RCC 7860 (cell line): ENCODE measurements around the gene MBNL1.

ENCODE experiments used
- DNase-seq: peaks from one replicate; pipeline ENCODE4 v3.0.0-alpha.2; 2015; ENCODE audit warnings: low spot score
- FAIRE-seq: peaks from 2 replicates; lab custom pipeline; 2012; peaks lifted over from hg19 to GRCh38; lab: Jason Lieb, UNC

MBNL1 gene

DNA sequence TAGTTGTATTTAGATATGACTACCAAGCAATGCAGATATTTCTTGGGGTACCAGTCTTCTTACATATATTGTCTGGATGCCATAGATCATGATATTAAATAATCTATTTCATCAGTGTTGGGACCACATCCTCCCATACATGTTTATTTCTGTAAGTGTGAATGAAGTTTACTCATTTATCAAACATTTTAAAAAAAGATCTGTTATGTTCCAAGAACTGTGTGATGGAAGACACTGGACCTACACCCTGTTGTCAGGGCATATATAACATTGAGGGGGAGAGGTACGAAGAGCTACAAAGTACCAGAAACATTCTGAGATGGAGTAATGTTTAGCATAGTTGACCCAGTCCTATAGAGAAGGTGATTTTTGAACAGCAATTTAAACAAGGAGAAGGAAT is 26.6 kb downstream of the MBNL1 start:
- FAIRE-seq = no peak
- no peak for DNase-seq

DNA sequence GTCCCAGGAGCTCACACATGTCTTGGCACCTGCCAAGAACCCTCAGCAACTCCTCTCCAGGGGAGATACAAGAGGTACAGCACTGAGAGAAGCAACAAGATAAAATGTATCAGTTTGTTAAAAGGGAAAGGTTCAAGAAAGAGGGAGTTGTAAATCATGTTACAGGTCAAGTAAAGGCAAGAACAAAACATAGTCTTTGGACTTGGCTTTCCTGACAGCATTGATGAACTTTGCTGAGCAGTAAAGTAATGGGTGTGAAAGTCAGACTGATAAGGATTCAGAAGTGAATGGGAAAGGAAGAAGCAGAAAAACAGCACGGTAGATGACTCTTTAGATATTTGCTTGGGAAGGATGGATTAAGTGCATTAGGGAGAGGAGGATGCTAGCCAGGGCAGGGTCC is 27.1 kb downstream of the MBNL1 start:
- FAIRE-seq = no peak
- no peak for DNase-seq

DNA sequence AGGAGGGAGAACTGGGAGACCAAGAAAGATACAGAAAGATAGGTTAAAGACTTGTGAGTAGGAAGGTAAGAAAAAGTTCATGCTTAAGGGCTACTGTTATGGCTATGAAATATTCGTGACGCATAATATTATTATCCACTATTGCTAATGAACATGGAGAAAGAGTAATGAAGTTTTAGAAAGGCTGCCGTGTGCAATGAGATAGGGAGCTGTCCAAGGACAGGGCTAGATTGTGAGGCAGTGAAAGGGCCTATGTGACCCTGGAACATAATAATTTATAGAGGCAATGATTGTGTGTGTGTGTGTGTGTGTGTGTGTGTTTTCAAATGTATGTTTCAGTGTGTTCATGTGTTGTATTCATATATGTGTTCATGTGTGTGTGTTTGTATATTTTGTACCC is 27.7 kb downstream of the MBNL1 start:
- DNase-seq (no peak), FAIRE-seq (no peak)

GRCh38 chr3:152296971-152297370 is 28.2 kb downstream of the MBNL1 start:
- FAIRE-seq (no peak), DNase-seq (no peak)

GRCh38 chr3:152298393-152299248 is 29.9 kb downstream of the MBNL1 start:
- DNase-seq = peak; percentile 80
- peak; percentile 79 for FAIRE-seq

- DNase-seq (no peak), FAIRE-seq (no peak)
These were observed 30.7 kb downstream of the MBNL1 start for GRCh38 chr3:152299249-152299976.

DNA sequence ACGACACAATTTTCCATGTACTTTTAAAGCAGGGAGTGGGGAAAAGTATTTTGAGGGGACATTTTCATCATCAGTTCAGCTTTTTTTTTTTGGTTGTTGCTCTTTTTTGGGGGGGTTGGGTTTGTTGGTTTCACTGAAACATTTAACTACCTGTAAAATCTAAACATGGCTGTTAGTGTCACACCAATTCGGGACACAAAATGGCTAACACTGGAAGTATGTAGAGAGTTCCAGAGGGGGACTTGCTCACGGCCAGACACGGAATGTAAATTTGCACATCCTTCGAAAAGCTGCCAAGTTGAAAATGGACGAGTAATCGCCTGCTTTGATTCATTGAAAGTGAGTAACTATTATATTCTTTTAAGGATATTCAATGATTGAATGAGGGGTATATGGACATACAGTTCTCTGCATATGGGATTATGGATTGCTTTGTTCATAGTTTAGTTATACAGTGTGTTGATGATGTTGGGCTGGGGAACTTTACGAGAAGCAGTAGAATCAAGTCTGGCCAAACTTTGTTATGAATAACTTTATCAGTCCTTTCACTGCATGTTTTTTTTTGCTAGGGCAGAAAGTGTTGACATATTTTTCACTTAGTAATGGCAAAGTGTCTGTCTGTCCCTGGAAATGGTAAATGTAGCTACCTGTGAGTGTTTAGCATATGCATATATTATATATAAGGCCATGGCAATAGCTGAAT is 31.5 kb downstream of the MBNL1 start:
- FAIRE-seq (no peak), DNase-seq (no peak)

DNA sequence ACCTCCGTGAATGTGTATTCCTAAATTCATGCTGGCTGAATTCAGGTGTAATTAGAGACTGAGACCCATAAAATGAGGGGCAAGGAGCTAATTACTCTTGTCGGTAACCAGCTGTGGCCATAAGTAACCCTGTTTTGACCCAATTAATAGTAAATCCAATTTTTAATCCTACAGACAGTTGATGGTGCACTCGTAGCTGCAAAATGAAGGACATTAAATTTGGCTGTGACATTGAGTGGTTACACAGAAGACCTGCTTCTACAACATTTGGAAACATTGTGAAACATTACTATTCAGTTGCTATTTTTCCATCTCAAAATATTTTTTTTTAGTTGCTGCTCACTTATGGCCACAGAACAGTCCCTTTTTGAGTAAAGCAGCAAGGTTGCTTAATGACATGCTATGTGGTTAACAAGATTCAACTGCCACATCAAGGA is 33.0 kb downstream of the MBNL1 start:
- no peak for FAIRE-seq
- no peak for DNase-seq

GRCh38 chr3:152302521-152303021 is 33.8 kb downstream of the MBNL1 start:
- peak; percentile 27 for DNase-seq
- peak; percentile 58 for FAIRE-seq

GRCh38 chr3:152304160-152304559 is 35.4 kb downstream of the MBNL1 start:
- DNase-seq (no peak), FAIRE-seq (no peak)

DNA sequence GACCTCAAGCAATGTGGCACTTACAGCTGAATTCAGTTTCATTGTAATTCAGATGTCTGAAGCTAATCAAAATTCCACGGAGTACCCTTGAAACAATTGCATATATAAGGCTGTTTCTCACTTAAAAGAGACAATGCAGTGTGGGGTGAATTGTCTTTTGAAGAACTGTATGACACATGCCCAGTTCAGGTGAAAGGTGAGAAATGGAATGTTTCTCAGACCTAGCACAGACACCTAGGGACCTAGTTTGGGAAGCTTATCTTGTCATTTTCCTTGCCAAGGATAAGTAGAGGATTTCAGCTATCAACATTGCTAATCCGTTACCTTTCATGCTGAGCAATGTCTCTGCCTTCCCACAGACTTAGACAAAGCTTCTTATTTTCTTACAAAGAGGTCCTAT is 36.3 kb downstream of the MBNL1 start:
- DNase-seq (no peak), FAIRE-seq (no peak)

DNA sequence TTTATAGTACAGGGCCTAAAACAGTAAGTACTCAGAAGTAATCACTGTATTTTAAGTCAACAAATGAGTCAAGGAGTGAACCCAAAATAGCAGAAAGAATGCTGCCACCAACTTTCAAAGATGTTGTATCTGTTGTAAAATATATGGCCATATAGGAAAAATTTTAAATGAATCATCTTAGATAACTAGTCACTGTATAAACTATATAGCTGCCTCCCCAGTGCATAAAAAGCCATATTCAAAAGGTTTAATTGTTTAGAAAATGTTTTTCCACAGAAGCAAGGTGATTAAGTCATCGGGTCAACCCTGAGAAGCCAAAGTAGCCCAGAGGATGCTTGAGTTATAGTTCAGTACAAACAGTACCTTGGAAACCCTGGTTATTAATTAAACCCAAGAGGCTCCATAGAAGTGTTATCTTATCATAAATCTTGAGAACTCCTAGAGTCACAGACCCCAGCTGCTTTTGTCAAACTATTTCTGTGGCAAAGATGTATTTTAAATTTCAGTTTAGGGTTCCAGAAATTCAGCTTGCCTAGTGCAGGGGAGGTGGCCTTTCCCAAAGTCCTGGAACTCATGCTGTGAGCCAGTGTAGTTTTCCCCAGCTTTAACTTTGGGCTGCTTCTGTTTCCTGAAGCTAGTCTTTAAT is 39.2 kb downstream of the MBNL1 start:
- peak; percentile 96 for DNase-seq
- peak; percentile 94 for FAIRE-seq

GRCh38 chr3:152308475-152308844 is 39.7 kb downstream of the MBNL1 start:
- FAIRE-seq = no peak
- no peak for DNase-seq

GRCh38 chr3:152309031-152309430 is 40.3 kb downstream of the MBNL1 start:
- FAIRE-seq (peak; percentile 87), DNase-seq (peak; percentile 80)

- peak; percentile 82 for DNase-seq
- FAIRE-seq = peak; percentile 93
These were observed 41.0 kb downstream of the MBNL1 start for GRCh38 chr3:152309535-152310307.

GRCh38 chr3:152313430-152313829 is 44.7 kb downstream of the MBNL1 start:
- DNase-seq (no peak), FAIRE-seq (no peak)

DNA sequence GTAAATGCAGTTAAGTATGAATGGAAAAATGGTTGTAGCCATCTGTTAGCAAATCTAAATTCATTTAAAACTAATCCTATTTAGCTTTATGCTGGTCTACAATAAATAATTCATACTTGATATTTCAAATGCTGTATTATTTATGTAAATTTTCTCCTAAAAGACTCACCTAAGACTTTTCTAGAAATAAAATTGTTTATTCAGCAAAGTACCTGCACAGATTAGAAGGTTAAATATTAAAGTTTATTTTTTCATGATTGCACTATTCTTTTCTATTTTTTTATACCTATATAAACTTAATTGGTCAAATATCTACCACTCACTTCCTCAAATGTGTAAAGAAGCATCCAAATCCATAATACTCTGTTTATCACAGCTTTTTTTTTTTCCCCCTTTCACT is 45.2 kb downstream of the MBNL1 start:
- FAIRE-seq (no peak), DNase-seq (no peak)

DNA sequence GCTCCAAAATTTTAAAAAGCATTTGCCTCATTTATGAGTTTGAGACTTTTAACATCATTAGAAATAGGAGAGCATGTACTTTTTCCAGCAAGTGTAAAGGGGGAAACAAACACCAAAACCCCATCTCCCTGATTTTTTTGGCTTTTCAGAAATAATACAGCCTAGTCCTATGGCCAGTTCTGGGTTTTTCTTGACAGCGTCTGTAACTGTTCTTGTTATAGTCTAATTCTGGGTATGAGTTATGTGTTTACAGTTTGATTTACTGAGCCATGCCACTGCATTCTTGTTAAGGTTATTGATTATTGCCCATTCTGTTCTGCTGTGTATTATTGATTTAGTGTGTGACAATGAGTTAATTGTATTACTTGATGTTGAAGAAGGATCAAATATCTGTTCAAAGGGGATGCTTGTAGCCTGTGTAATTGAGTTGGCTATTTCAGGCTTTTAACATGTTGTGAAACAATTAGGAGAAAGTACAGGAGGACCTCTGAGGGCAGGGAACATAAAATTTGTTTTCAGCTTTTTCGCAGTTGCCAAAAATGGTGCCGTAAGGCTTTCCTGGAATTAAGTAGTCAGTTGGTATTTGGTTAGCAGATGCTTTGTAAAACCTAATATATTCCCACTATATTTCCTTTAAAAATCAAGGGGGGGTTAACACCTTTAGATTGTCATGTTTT is 46.1 kb downstream of the MBNL1 start:
- no peak for FAIRE-seq
- DNase-seq = no peak

GRCh38 chr3:152315623-152316022 is 46.9 kb downstream of the MBNL1 start:
- DNase-seq (no peak), FAIRE-seq (no peak)

DNA sequence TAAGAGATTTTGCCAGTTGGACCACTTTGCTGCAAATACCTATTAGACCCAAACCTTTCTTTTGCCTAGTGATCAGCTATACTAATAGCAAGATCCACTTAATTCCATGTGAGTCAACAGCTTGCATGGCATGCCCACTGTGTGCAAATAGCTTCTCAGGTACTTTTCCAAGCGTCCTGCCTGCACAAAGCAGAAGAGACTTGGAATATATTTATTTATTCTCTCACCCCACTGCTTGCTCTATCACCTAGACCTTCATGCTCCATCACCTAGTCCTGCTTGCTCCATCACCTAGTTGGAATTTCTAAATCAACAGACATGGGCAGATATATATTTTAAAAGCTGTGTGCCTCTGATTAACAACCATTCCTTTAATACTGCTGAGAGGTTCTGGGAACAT is 47.6 kb downstream of the MBNL1 start:
- FAIRE-seq (no peak), DNase-seq (no peak)
